Epithelial cell of proximal tubule (primary cell): Measurements from ENCODE around the gene CLEC20A. TPM values are rescaled to one million over a fixed set of nuclear protein-coding genes. Genes with fewer than 3 reads are reported as not detected.

Experiments
- total RNA-seq: library from RNA; depleted of rRNA; stranded (reverse); fragments of >200 nt; gene quantifications from 2 replicates; pipeline ENCODE4 v1.2.3, GENCODE V29; 2015

Gene CLEC20A
- total RNA-seq, 1 donor from 2014 or later = not detected

Other genes with a start within 250 kb of the CLEC20A start
- gene TEX35, start 16.1 kb upstream of the CLEC20A start, total RNA-seq = not detected in 2 replicates
- 14.5 and 15.0 TPM in 2 replicates for gene RALGPS2, start 228.3 kb upstream of the CLEC20A start, total RNA-seq